ENCODE measurements around the gene SPIN2A.
A peak's percentile ranks its signal among the peaks of the same experiment; 100 is the strongest.
"Not testable (repeated sequence)": the region's sequence is repeated elsewhere in the genome, so short reads cannot be mapped to it uniquely, and the experiment has no call there.

SPIN2A gene

GRCh38 chrX:57132046-57132445 is 5.2 kb downstream of the SPIN2A start:
- TF ChIP-seq JUND (IDR thresholded peaks at IDR 0.05; ENCODE audit: low read depth) = no peak

GRCh38 chrX:57121816-57122215 is 15.4 kb downstream of the SPIN2A start:
- no peak for DNase-seq (ENCODE audit: low read depth in 1 of 2, low spot score in 1 of 2)
- in situ Hi-C loops (cut with HindIII; ENCODE audit: low pct_unique_long_range_greater_than_20kb, low sequenced_read_pairs) = no loop called here
- TF ChIP-seq JUND (IDR thresholded peaks at IDR 0.05; ENCODE audit: low read depth) = no peak

More at GRCh38 chrX:57132046-57132445, 5.2 kb downstream of the SPIN2A start:
- in situ Hi-C loops (cut with HindIII; ENCODE audit: low pct_unique_long_range_greater_than_20kb, low sequenced_read_pairs) = no loop called here
- DNase-seq (ENCODE audit: low read depth in 1 of 2, low spot score in 1 of 2) = no peak

- TF ChIP-seq JUND (IDR thresholded peaks at IDR 0.05; ENCODE audit: low read depth) = no peak
- in situ Hi-C loops (cut with HindIII; ENCODE audit: low pct_unique_long_range_greater_than_20kb, low sequenced_read_pairs) = no loop called here
- peak; percentile 81 to 84 for DNase-seq (ENCODE audit: low read depth in 1 of 2, low spot score in 1 of 2)
Observed at GRCh38 chrX:57121162-57121755, 15.9 kb downstream of the SPIN2A start, which contains the start of gene SPIN2B. SPIN2B (minus strand) TSS chrX:57121548.

- in situ Hi-C loops (cut with HindIII; ENCODE audit: low pct_unique_long_range_greater_than_20kb, low sequenced_read_pairs); DNase-seq (ENCODE audit: low read depth in 1 of 2, low spot score in 1 of 2): not testable (repeated sequence)
Observed at GRCh38 chrX:57120619-57121161, 16.5 kb downstream of the SPIN2A start.

- in situ Hi-C loops (cut with HindIII; ENCODE audit: low pct_unique_long_range_greater_than_20kb, low sequenced_read_pairs) = no loop called here
- TF ChIP-seq JUND (IDR thresholded peaks at IDR 0.05; ENCODE audit: low read depth) = no peak
- DNase-seq (ENCODE audit: low read depth in 1 of 2, low spot score in 1 of 2) = no peak
Observed at GRCh38 chrX:57119416-57119815, 17.8 kb downstream of the SPIN2A start.

GRCh38 chrX:57117566-57117965 is 19.6 kb downstream of the SPIN2A start:
- DNase-seq (ENCODE audit: low read depth in 1 of 2, low spot score in 1 of 2); in situ Hi-C loops (cut with HindIII; ENCODE audit: low pct_unique_long_range_greater_than_20kb, low sequenced_read_pairs): not testable (repeated sequence)

GRCh38 chrX:57104921-57105398 is 32.2 kb downstream of the SPIN2A start:
- DNase-seq (ENCODE audit: low read depth in 1 of 2, low spot score in 1 of 2) = no peak
- TF ChIP-seq JUND (IDR thresholded peaks at IDR 0.05; ENCODE audit: low read depth) = no peak
- in situ Hi-C loops (cut with HindIII; ENCODE audit: low pct_unique_long_range_greater_than_20kb, low sequenced_read_pairs) = no loop called here

GRCh38 chrX:57104406-57104805 is 32.8 kb downstream of the SPIN2A start:
- no peak for DNase-seq (ENCODE audit: low read depth in 1 of 2, low spot score in 1 of 2)

GRCh38 chrX:57103489-57103888 is 33.7 kb downstream of the SPIN2A start:
- no peak for TF ChIP-seq JUND (IDR thresholded peaks at IDR 0.05; ENCODE audit: low read depth)
- in situ Hi-C loops (cut with HindIII; ENCODE audit: low pct_unique_long_range_greater_than_20kb, low sequenced_read_pairs) = no loop called here
- no peak for DNase-seq (ENCODE audit: low read depth in 1 of 2, low spot score in 1 of 2)

More at GRCh38 chrX:57104406-57104805, 32.8 kb downstream of the SPIN2A start:
- no peak for TF ChIP-seq JUND (IDR thresholded peaks at IDR 0.05; ENCODE audit: low read depth)
- in situ Hi-C loops (cut with HindIII; ENCODE audit: low pct_unique_long_range_greater_than_20kb, low sequenced_read_pairs) = no loop called here

GRCh38 chrX:57102918-57103317 is 34.3 kb downstream of the SPIN2A start:
- DNase-seq (ENCODE audit: low read depth in 1 of 2, low spot score in 1 of 2); in situ Hi-C loops (cut with HindIII; ENCODE audit: low pct_unique_long_range_greater_than_20kb, low sequenced_read_pairs): not testable (repeated sequence)
